NCI-H2227 (cell line): ENCODE measurements around the gene CCDC107.

Experiments used
- DNase-seq: peaks from one replicate; lab custom pipeline; 2025; ENCODE audit not compliant: unreplicated experiment; lab: John Stamatoyannopoulos, UW

CCDC107 gene

GRCh38 chr9:35700031-35700430, 41.9 kb downstream of the CCDC107 start:
- no peak for DNase-seq

DNA sequence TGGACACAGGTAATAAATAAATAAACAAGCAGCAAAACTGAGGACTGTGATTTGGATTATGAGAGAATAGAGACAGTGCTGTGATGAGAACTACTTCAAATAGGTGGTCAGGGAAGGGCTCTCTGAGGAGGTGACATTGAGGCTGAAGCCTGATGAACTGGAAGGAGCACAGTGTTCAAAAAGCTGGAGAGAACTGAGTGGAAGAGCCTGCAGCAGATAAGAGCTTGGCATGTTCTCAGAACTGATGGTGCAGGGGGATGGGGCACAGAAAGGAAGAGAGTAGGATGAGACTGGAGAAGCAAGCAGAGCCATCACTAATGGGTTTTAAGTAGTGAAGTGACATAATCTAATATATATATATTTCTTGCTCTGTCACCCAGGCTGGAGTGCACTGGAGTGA, 42.9 kb downstream of the CCDC107 start:
- DNase-seq, result no peak

- DNase-seq, result no peak
Observed at GRCh38 chr9:35702696-35703095, 44.6 kb downstream of the CCDC107 start.

DNA sequence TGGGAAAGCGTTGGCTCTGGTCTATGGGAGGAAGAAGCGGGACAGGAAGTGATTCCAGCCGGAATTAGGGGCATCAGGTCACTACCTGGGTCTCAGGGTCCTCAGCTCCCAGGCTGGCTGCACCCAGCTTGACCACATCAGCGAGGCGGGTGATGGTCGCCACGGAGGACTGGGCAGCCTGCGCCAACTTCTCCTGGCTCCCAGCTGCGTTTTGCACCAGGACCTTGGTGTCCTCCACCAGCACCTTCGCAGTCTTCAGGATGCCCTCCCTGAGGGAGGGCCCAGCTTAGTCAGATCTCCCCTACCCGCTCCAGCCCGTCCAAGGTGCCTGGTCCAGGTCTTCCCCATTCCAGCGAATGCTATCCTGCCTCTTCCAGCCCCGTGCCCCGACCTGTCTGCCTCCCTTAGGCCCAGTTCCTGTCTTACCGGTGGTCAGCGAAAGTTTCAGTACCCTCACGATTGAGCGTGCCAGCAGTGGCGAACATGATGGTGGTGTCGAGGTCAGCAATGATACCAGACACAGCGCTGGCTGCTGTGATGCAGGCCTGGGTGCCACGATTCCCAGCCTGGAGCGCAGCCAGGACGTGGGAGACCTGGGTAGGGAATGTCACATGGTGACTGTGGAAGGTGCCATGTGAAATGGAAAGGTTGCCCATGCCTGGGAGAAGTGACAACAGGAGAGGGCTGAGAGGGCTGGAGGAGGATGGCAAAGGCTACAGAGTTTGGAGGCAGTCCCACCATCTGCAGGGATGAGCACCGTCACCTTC, 46.0 kb downstream of the CCDC107 start:
- DNase-seq, result no peak

GRCh38 chr9:35705372-35705771, 47.3 kb downstream of the CCDC107 start:
- DNase-seq, result no peak

- no peak for DNase-seq
Observed at GRCh38 chr9:35705836-35706430, 47.8 kb downstream of the CCDC107 start.

- no peak for DNase-seq
Observed at GRCh38 chr9:35706951-35707350, 48.9 kb downstream of the CCDC107 start.

GRCh38 chr9:35708146-35708545, 50.1 kb downstream of the CCDC107 start:
- no peak for DNase-seq

DNA sequence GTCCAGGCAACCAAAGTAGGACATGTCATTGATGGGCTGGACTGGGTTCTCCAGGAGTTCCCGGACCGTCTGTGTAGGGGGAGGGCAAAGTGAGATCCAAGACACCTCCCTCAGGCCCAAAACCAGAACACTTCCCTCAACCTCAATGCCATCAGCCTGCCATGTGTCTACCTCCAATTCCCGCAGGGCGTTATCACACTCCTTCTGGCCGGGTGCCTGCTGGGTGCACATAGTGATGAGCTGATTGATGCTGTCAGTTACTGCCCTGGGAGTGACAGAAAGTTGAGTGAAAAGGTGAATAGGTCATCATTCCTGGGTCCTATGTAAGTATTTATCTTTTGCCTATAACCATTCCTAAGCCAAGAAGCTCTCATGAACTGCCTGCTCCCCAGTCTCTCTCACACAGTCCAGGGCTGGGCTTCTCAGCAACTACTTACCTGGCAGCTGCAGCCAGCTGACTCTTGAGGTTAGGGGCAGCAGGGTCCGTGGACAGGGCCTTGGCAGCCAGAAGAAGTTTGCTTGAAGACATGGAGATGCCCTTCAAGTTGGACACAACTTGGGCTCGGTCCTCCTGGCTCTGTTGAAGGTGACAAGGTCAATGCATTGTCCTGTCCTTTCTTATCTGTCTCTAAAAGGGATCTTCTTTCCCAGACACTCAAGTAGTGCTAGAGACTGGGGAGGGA, 52.9 kb downstream of the CCDC107 start:
- DNase-seq, result no peak
